ENCODE data around the gene SLC47A1.
"Not testable (repeated sequence)": the region's sequence is repeated elsewhere in the genome, so short reads cannot be mapped to it uniquely, and the experiment has no call there.

The SLC47A1 gene

GRCh38 chr17:19561697-19562318 lies 28.2 kb downstream of the SLC47A1 start:
- DNase-seq (no peak), ATAC-seq (no peak)
- Mint-ChIP-seq H3K4me3 (no peak overlapping the region), H3K27ac (no peak overlapping the region), H3K36me3 (ENCODE audit: low read depth) (no peaks in the 10 kb centered on the region), H3K4me1 (no peaks in the 10 kb centered on the region), H3K9me3 (no peaks in the 10 kb centered on the region), H3K27me3 (peaks cover 16% of the 10 kb centered on the region)

DNA sequence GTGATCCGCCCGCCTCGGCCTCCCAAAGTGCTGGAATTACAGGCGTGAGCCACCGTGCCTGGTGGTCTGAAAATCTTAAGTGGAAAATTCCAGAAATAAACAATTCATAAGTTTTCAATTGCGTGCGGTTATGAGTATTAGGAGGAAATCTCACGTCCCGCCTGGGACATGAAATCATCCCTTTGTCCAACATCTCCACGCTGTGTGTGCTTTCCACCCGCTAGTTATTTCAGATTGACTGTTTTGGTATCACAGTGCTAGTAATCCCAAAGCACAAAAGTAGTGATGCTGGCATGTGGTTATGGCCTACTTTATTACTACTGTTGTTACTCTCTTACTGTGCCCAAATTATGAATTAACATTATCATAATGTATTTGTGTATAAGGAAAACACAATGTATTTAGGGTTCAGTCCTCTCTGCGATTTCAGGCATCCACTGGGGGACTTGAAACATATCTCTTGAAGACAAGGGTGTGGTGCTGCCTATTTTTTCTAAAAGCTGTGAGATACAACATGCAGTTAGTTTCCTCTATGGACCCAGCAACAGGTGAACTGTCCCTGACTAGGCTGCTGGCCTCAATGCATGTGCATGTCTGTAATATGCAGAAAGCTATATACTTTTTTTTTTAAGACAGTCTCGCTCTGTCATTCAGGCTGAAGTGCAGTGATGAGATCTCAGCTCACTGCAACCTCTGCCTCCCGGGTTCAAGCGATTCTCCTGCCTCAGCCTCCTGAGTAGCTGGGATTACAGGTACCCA lies 32.3 kb downstream of the SLC47A1 start:
- Mint-ChIP-seq H3K36me3 (ENCODE audit: low read depth) (no peaks in the 10 kb centered on the region), H3K9me3 (no peaks in the 10 kb centered on the region), H3K27me3 (peaks cover 10% of the 10 kb centered on the region), H3K4me3 (no peak overlapping the region), H3K27ac (no peak overlapping the region), H3K4me1 (peaks cover 2% of the 10 kb centered on the region)
- DNase-seq, result no peak
- ATAC-seq, result no peak

- no peaks in the 10 kb centered on the region for H3K36me3 Mint-ChIP-seq (ENCODE audit: low read depth)
- no peaks in the 10 kb centered on the region for H3K9me3 Mint-ChIP-seq
- no peak for DNase-seq
- peaks cover 2% of the 10 kb centered on the region for H3K4me1 Mint-ChIP-seq
- peaks cover 6% of the 10 kb centered on the region for H3K27me3 Mint-ChIP-seq
- no peak overlapping the region for H3K4me3 Mint-ChIP-seq
- H3K27ac Mint-ChIP-seq, result no peak overlapping the region
- ATAC-seq, result no peak
Observed at GRCh38 chr17:19567216-19568015, 33.8 kb downstream of the SLC47A1 start.

GRCh38 chr17:19568016-19568350 lies 34.3 kb downstream of the SLC47A1 start:
- H3K4me1 Mint-ChIP-seq, result peaks cover 2% of the 10 kb centered on the region
- DNase-seq (no peak), ATAC-seq (no peak)
- peaks cover 6% of the 10 kb centered on the region for H3K27me3 Mint-ChIP-seq
- H3K27ac Mint-ChIP-seq, result no peak overlapping the region
- H3K4me3 Mint-ChIP-seq, result no peak overlapping the region
- no peaks in the 10 kb centered on the region for H3K9me3 Mint-ChIP-seq
- H3K36me3 Mint-ChIP-seq (ENCODE audit: low read depth), result no peaks in the 10 kb centered on the region

GRCh38 chr17:19569785-19570543 lies 36.3 kb downstream of the SLC47A1 start:
- Mint-ChIP-seq H3K4me1 (peaks cover 2% of the 10 kb centered on the region), H3K4me3 (no peak overlapping the region), H3K27ac (no peak overlapping the region), H3K9me3 (no peaks in the 10 kb centered on the region), H3K36me3 (ENCODE audit: low read depth) (no peaks in the 10 kb centered on the region), H3K27me3 (peaks cover 6% of the 10 kb centered on the region)
- DNase-seq (no peak), ATAC-seq (no peak)

- Mint-ChIP-seq H3K9me3 (no peaks in the 10 kb centered on the region), H3K4me3 (no peak overlapping the region), H3K27me3 (peaks cover 6% of the 10 kb centered on the region), H3K27ac (no peak overlapping the region), H3K4me1 (peaks cover 2% of the 10 kb centered on the region), H3K36me3 (ENCODE audit: low read depth) (no peaks in the 10 kb centered on the region)
- ATAC-seq, result no peak
- no peak for DNase-seq
Observed at GRCh38 chr17:19570544-19571062, 36.9 kb downstream of the SLC47A1 start.

GRCh38 chr17:19573075-19573474 lies 39.4 kb downstream of the SLC47A1 start:
- Mint-ChIP-seq H3K27me3 (peaks cover 12% of the 10 kb centered on the region), H3K9me3 (no peaks in the 10 kb centered on the region), H3K27ac (no peak overlapping the region), H3K4me1 (peaks cover 2% of the 10 kb centered on the region), H3K36me3 (ENCODE audit: low read depth) (no peaks in the 10 kb centered on the region), H3K4me3 (no peak overlapping the region)
- DNase-seq (no peak), ATAC-seq (no peak)

- ATAC-seq, result no peak
- H3K27me3 Mint-ChIP-seq, result peaks cover 18% of the 10 kb centered on the region
- no peaks in the 10 kb centered on the region for H3K9me3 Mint-ChIP-seq
- no peak overlapping the region for H3K4me3 Mint-ChIP-seq
- no peaks in the 10 kb centered on the region for H3K36me3 Mint-ChIP-seq (ENCODE audit: low read depth)
- no peak for DNase-seq
- H3K27ac Mint-ChIP-seq, result no peak overlapping the region
- H3K4me1 Mint-ChIP-seq, result peaks cover 2% of the 10 kb centered on the region
Observed at GRCh38 chr17:19574956-19575355, 41.3 kb downstream of the SLC47A1 start.

DNA sequence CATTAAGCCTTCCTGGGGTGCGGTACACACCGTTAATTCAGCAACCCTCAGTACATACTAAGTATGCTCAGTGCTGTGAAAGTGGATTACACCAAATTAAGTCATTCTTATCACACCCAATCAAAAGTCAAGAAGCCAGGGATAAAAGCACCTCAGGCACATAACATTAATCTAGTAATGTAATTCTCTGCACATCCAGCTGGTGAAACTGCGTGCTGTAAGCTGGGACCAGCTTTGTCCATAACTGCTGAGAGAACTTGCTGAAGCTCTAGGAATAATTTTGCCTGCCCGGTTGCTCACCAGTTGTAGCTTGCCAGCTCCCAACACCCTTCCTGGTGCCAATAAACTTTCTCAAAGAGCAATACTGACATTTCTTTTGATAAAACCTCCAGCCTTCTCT lies 44.9 kb downstream of the SLC47A1 start:
- no peak for ATAC-seq
- no peak overlapping the region for H3K4me3 Mint-ChIP-seq
- peaks cover 2% of the 10 kb centered on the region for H3K4me1 Mint-ChIP-seq
- no peaks in the 10 kb centered on the region for H3K9me3 Mint-ChIP-seq
- no peak overlapping the region for H3K27ac Mint-ChIP-seq
- H3K36me3 Mint-ChIP-seq (ENCODE audit: low read depth), result no peaks in the 10 kb centered on the region
- no peak for DNase-seq
- peaks cover 35% of the 10 kb centered on the region for H3K27me3 Mint-ChIP-seq

DNA sequence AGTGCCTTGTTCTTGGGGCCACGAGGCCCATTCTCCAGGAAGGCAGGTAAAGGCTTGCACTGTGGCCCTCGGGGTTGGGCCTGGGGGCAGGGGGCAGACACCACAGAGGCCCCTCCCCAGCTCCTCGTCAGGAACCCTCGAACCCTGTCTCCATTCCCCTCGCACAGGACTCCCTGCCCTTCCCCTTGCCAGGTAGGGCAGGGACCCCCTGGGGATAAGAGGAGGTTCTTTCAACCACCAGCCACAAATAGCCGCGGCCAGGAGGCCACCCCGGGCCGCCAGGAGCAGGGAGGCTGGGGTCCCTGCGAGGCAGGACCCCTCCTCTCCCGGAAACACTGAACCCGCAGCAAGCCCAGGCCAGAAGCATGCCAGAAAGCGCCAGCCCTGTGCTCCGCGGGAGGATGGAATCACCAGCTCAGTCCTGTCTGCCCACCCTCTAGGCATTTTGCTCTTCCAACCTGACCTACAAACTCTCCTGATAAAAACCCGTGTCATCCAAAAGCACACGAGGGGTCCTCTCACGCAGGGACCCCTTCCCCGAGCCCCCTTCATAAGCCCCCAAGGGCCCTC lies 45.6 kb downstream of the SLC47A1 start:
- no peak for DNase-seq
- H3K4me3 Mint-ChIP-seq, result no peak overlapping the region
- no peak overlapping the region for H3K27ac Mint-ChIP-seq
- H3K9me3 Mint-ChIP-seq, result no peaks in the 10 kb centered on the region
- no peak for ATAC-seq
- H3K4me1 Mint-ChIP-seq, result peaks cover 2% of the 10 kb centered on the region
- peaks cover 35% of the 10 kb centered on the region for H3K27me3 Mint-ChIP-seq
- no peaks in the 10 kb centered on the region for H3K36me3 Mint-ChIP-seq (ENCODE audit: low read depth)

DNA sequence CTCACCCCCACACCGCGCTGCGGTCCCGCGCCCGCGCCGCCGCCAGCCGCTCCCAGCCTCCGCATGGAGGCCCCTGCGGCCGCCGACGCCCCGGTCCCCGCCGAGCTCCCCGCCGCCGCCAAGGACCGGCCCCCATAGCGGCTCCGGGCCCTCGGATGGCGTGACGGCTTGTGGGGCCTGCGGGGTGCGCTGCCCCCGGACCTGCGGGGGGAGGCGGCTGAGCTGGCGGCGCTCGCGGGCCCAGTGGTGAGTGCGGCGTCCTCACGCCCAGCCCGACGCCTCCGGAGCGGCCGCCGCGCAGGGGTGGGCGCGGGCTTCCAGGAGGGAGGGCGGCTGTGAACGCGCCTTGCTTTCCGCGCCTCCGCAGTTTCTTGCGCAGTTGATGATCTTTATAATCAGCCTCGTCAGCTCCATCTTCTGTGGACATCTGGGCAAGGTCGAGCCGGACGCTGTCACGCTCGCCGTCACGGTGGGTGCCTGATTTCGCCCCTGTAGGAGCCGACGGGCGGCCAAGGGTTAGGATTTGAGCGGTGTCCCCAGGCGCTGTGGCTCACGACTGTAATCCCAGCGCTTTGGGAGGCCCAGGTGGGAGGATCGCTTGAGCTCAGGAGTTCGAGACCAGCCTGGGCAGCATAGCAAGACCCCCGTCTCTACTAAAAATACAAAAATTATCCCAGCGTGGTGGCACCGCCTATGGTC lies 46.4 kb downstream of the SLC47A1 start:
- Mint-ChIP-seq H3K4me3 (no peak overlapping the region), H3K27me3 (peaks cover 35% of the 10 kb centered on the region), H3K27ac (no peak overlapping the region), H3K9me3 (no peaks in the 10 kb centered on the region), H3K36me3 (ENCODE audit: low read depth) (no peaks in the 10 kb centered on the region), H3K4me1 (peaks cover 2% of the 10 kb centered on the region)
- ATAC-seq (no peak), DNase-seq (no peak)

- H3K27ac Mint-ChIP-seq; H3K4me3 Mint-ChIP-seq; H3K4me1 Mint-ChIP-seq; H3K36me3 Mint-ChIP-seq (ENCODE audit: low read depth); DNase-seq; H3K9me3 Mint-ChIP-seq; ATAC-seq: not testable (repeated sequence)
- peaks cover 36% of the 10 kb centered on the region for H3K27me3 Mint-ChIP-seq
Observed at GRCh38 chr17:19580566-19580920, 46.9 kb downstream of the SLC47A1 start.

DNA sequence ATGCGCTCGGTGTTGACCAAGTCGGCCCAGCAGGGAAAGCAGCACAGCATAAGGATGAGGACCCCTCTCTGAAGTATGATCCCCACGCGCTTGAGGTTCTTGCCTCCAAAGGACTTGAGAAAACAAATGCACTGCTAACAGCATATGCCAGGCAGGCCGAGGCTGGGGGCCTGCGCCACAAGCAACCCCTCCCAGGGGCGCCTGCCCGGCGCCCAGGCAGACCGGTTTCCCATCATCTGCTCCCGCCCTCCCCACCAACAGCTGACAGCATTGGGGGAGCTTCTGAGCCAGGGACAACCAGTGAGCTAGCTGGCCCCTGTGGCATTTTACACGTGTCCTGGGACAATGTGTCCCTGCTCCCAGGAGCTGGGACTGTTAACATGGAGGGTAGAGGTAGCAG lies 48.5 kb downstream of the SLC47A1 start:
- not testable (repeated sequence) for DNase-seq; H3K9me3 Mint-ChIP-seq; ATAC-seq; H3K4me3 Mint-ChIP-seq; H3K4me1 Mint-ChIP-seq; H3K27ac Mint-ChIP-seq; H3K36me3 Mint-ChIP-seq (ENCODE audit: low read depth)
- peaks cover 37% of the 10 kb centered on the region for H3K27me3 Mint-ChIP-seq

- no peak for ATAC-seq
- peaks cover 26% of the 10 kb centered on the region for H3K27me3 Mint-ChIP-seq
Observed at GRCh38 chr17:19583871-19584270, 50.2 kb downstream of the SLC47A1 start.

More at GRCh38 chr17:19583871-19584270, 50.2 kb downstream of the SLC47A1 start:
- H3K9me3 Mint-ChIP-seq, result no peaks in the 10 kb centered on the region
- no peak overlapping the region for H3K27ac Mint-ChIP-seq
- H3K4me3 Mint-ChIP-seq, result no peak overlapping the region
- no peaks in the 10 kb centered on the region for H3K36me3 Mint-ChIP-seq (ENCODE audit: low read depth)
- DNase-seq, result no peak
- H3K4me1 Mint-ChIP-seq, result peaks cover 2% of the 10 kb centered on the region
